Keratinocyte (primary cell): ENCODE results near the gene NPAS3. TPM values are rescaled to one million over a fixed set of nuclear protein-coding genes. Genes with fewer than 3 reads are reported as not detected.

ENCODE experiments used
- DNase-seq: peaks from one replicate; pipeline ENCODE4 v3.0.0-alpha.2; 2011; ENCODE audit warnings: low read depth, missing footprints, low spot score
- FAIRE-seq: peaks from 2 replicates; lab custom pipeline; 2011; peaks lifted over from hg19 to GRCh38; lab: Jason Lieb, UNC
- H2AFZ ChIP-seq: 2 replicates; pipeline ENCODE4 v1.6.0; 2012; ENCODE audit warnings: low read length, control low read depth, inconsistent platforms; ENCODE audit not compliant: control insufficient read depth
- H3K27ac ChIP-seq: 2 replicates; pipeline ENCODE4 v1.5.1; 2011; ENCODE audit warnings: low read length; ENCODE audit not compliant: control insufficient read depth, insufficient read depth
- H3K27me3 ChIP-seq: 3 replicates; pipeline ENCODE4 v1.6.0; 2011; ENCODE audit warnings: low read length; ENCODE audit not compliant: control insufficient read depth, insufficient read depth; ENCODE audit errors: extremely low read depth
- H3K36me3 ChIP-seq, 2 experiments: 2 replicates in 1 of 2; 3 replicates in 1 of 2; pipeline ENCODE4 v1.5.1; 2011; ENCODE audit warnings: low read length in 2 of 2, mild to moderate bottlenecking in 1 of 2; ENCODE audit not compliant: control insufficient read depth in 2 of 2, insufficient read depth in 2 of 2; ENCODE audit errors: extremely low read depth in 1 of 2
- H3K4me1 ChIP-seq: 3 replicates; pipeline ENCODE4 v1.5.1; 2011; ENCODE audit warnings: low read length; ENCODE audit not compliant: control insufficient read depth, insufficient read depth; ENCODE audit errors: extremely low read depth
- H3K4me2 ChIP-seq: 3 replicates; pipeline ENCODE4 v1.6.0; 2011; ENCODE audit warnings: low read depth, low read length; ENCODE audit not compliant: control insufficient read depth, insufficient read depth; ENCODE audit errors: extremely low read depth
- H3K4me3 ChIP-seq, 3 experiments: fragments of 200-600 bp in 1 of 3; sonication (generic) in 1 of 3; 2 replicates in 2 of 3; 3 replicates in 1 of 3; pipeline ENCODE4 v1.5.1; 2011 to 2016; ENCODE audit warnings: low read length in 3 of 3, mild to moderate bottlenecking in 3 of 3, control low read depth in 2 of 3, inconsistent platforms in 1 of 3, low read depth in 1 of 3, mixed read lengths in 1 of 3, mixed run types in 1 of 3, moderate library complexity in 1 of 3; ENCODE audit not compliant: control insufficient read depth in 2 of 3, insufficient read depth in 2 of 3; ENCODE audit errors: extremely low read depth in 1 of 3
- H3K79me2 ChIP-seq: 2 replicates; pipeline ENCODE4 v1.6.0; 2012; ENCODE audit warnings: low read length; ENCODE audit not compliant: control insufficient read depth, insufficient read depth
- H3K9ac ChIP-seq: 3 replicates; pipeline ENCODE4 v1.6.0; 2011; ENCODE audit warnings: low read length; ENCODE audit not compliant: control insufficient read depth, insufficient read depth; ENCODE audit errors: extremely low read depth
- H3K9me1 ChIP-seq: 3 replicates; pipeline ENCODE4 v1.6.0; 2011; ENCODE audit warnings: low read length; ENCODE audit not compliant: control insufficient read depth, insufficient read depth; ENCODE audit errors: extremely low read depth
- H3K9me3 ChIP-seq: 2 replicates; pipeline ENCODE4 v1.5.1; 2012; ENCODE audit warnings: low read depth, low read length; ENCODE audit not compliant: control insufficient read depth
- H4K20me1 ChIP-seq: 3 replicates; pipeline ENCODE4 v1.6.0; 2011; ENCODE audit warnings: low read length; ENCODE audit not compliant: control insufficient read depth, insufficient read depth; ENCODE audit errors: extremely low read depth
- CTCF ChIP-seq, 3 experiments: IDR thresholded peaks in 1 of 3; conservative IDR thresholded peaks in 1 of 3; optimal IDR thresholded peaks in 1 of 3; 2 replicates in 2 of 3; 3 replicates in 1 of 3; pipeline versions ENCODE3 to v1.5.1; 2011; ENCODE audit warnings: low read length in 3 of 3, mild to moderate bottlenecking in 3 of 3, moderate library complexity in 2 of 3, control low read depth in 1 of 3, inconsistent platforms in 1 of 3; ENCODE audit not compliant: insufficient read depth in 2 of 3; ENCODE audit errors: extremely low read depth in 1 of 3
- EZH2 ChIP-seq: IDR thresholded peaks from one replicate; pipeline ENCODE4 v1.6.1; 2012; ENCODE audit warnings: inconsistent platforms, mild to moderate bottlenecking, low read length, moderate library complexity
- dilution Hi-C: fragments of 300-500 bp; cut with MboI; formaldehyde crosslinking; loops from one replicate; pipeline ENCODE4 v1.7.0; 2020; ENCODE audit warnings: low sequenced_read_pairs; ENCODE audit not compliant: extremely low pct_ligation_motif_present
- polyA plus RNA-seq, 5 experiments: library from polyadenylated mRNA; depleted of rRNA in 3 of 5; stranded (reverse) in 3 of 5; stranded (forward) in 1 of 5; unstranded in 1 of 5; fragments of >200 nt; gene quantifications; 1 replicate in 1 of 5; 2 replicates in 3 of 5; 3 replicates in 1 of 5; pipeline versions ENCODE4 v1.2.1 to v1.2.3, GENCODE V29; 2011 to 2012; ENCODE audit warnings: missing spikeins in 2 of 5, low read depth in 1 of 5, low replicate concordance in 1 of 5

The NPAS3 gene
- polyA plus RNA-seq, 1 donor (not counting 4 experiments of a cell fraction or from before 2014, with no cell fraction given): 0.07 TPM

GRCh38 chr14:33655421-33655820, 716.7 kb downstream of the NPAS3 start:
- no peak for TF ChIP-seq CTCF (optimal IDR thresholded peaks at IDR 0.05 in 1 of 3, IDR thresholded peaks at IDR 0.05 in 1 of 3, conservative IDR thresholded peaks at IDR 0.05 in 1 of 3; ENCODE audit: extremely low read depth in 1 of 3, insufficient read depth in 2 of 3, low read length in 3 of 3)
- TF ChIP-seq EZH2: no peak
- Histone ChIP-seq H3K27ac (no peak overlapping the region), H4K20me1 (no peaks in the 10 kb centered on the region), H3K4me2 (no peak overlapping the region), H3K9ac (no peak overlapping the region), H3K27me3 (no peaks in the 10 kb centered on the region), H3K9me1 (no peaks in the 10 kb centered on the region), H3K79me2 (no peaks in the 10 kb centered on the region), H3K9me3 (no peaks in the 10 kb centered on the region), H3K36me3 (no peaks in the 10 kb centered on the region), H2AFZ (no peak overlapping the region), H3K4me3 (no peak overlapping the region), H3K4me1 (no peaks in the 10 kb centered on the region)
- no peak for DNase-seq
- FAIRE-seq: no peak
- dilution Hi-C loops: no loop called here

GRCh38 chr14:33657476-33657875, 718.8 kb downstream of the NPAS3 start:
- Histone ChIP-seq H3K27me3 (no peaks in the 10 kb centered on the region), H3K4me1 (no peaks in the 10 kb centered on the region), H3K4me3 (no peak overlapping the region), H3K9me1 (no peaks in the 10 kb centered on the region), H3K9ac (no peak overlapping the region), H3K79me2 (no peaks in the 10 kb centered on the region), H3K9me3 (no peaks in the 10 kb centered on the region), H4K20me1 (no peaks in the 10 kb centered on the region), H3K27ac (no peak overlapping the region), H2AFZ (no peak overlapping the region), H3K36me3 (no peaks in the 10 kb centered on the region), H3K4me2 (no peak overlapping the region)
- FAIRE-seq (no peak), DNase-seq (no peak)
- dilution Hi-C loops: no loop called here
- no peak for TF ChIP-seq EZH2
- TF ChIP-seq CTCF (optimal IDR thresholded peaks at IDR 0.05 in 1 of 3, IDR thresholded peaks at IDR 0.05 in 1 of 3, conservative IDR thresholded peaks at IDR 0.05 in 1 of 3; ENCODE audit: extremely low read depth in 1 of 3, insufficient read depth in 2 of 3, low read length in 3 of 3): no peak
